Neuronal stem cell (in vitro differentiated cells): ENCODE measurements around the gene CSMD2.

ENCODE experiments used
- DNase-seq: peaks from one replicate; pipeline ENCODE4 v3.0.0-alpha.2; 2013; ENCODE audit warnings: low spot score
- H2AFZ ChIP-seq: one replicate; pipeline ENCODE4 v1.6.1; 2013; ENCODE audit warnings: mild to moderate bottlenecking, low read length, inconsistent platforms
- H2AK5ac ChIP-seq: 2 replicates; pipeline ENCODE4 v1.6.1; 2013; ENCODE audit warnings: low read depth, mild to moderate bottlenecking, inconsistent platforms, low read length, moderate library complexity, mixed read lengths
- H2BK120ac ChIP-seq: 2 replicates; pipeline ENCODE4 v1.6.1; 2013; ENCODE audit warnings: low read depth, mild to moderate bottlenecking, inconsistent platforms, low read length, moderate library complexity, mixed read lengths
- H2BK12ac ChIP-seq: one replicate; pipeline ENCODE4 v1.6.1; 2013; ENCODE audit warnings: low read length, inconsistent platforms
- H2BK15ac ChIP-seq: 2 replicates; pipeline ENCODE4 v1.6.1; 2013; ENCODE audit warnings: mild to moderate bottlenecking, low read length, inconsistent platforms, mixed read lengths
- H2BK5ac ChIP-seq: one replicate; pipeline ENCODE4 v1.6.1; 2013; ENCODE audit warnings: inconsistent platforms, mild to moderate bottlenecking, low read length, moderate library complexity
- H3K14ac ChIP-seq: one replicate; pipeline ENCODE4 v1.6.1; 2013; ENCODE audit warnings: low read length, inconsistent platforms
- H3K18ac ChIP-seq: 2 replicates; pipeline ENCODE4 v1.6.1; 2013; ENCODE audit warnings: low read length, inconsistent platforms
- H3K23ac ChIP-seq: 2 replicates; pipeline ENCODE4 v1.6.1; 2013; ENCODE audit warnings: low read depth, mild to moderate bottlenecking, mixed read lengths, low read length, inconsistent platforms; ENCODE audit not compliant: poor library complexity
- H3K27ac ChIP-seq: replicated peaks from 3 replicates; pipeline ENCODE4 v1.5.1; 2013; ENCODE audit warnings: low read length, inconsistent platforms
- H3K27me3 ChIP-seq, 3 experiments: 2 replicates each; pipeline ENCODE4 v1.6.1; 2013; ENCODE audit warnings: low read length in 3 of 3, mild to moderate bottlenecking in 2 of 3, inconsistent platforms in 1 of 3, low read depth in 1 of 3, mixed read lengths in 1 of 3, moderate library complexity in 1 of 3; ENCODE audit not compliant: control insufficient read depth in 3 of 3, insufficient read depth in 3 of 3
- H3K36me3 ChIP-seq, 2 donors: replicated peaks in 1 of 2; 2 replicates each; pipeline ENCODE4 v1.6.1; 2013; ENCODE audit warnings: low read length in 2 of 2; ENCODE audit not compliant: control insufficient read depth in 2 of 2, insufficient read depth in 2 of 2
- H3K4ac ChIP-seq: 2 replicates; pipeline ENCODE4 v1.6.1; 2013; ENCODE audit warnings: inconsistent platforms, mild to moderate bottlenecking, low read length, moderate library complexity
- H3K4me1 ChIP-seq, 2 donors: 1 replicate in 1 of 2; 2 replicates in 1 of 2; pipeline ENCODE4 v1.6.1; 2013; ENCODE audit warnings: low read length in 2 of 2, low read depth in 1 of 2; ENCODE audit not compliant: control insufficient read depth in 2 of 2, insufficient read depth in 1 of 2
- H3K4me2 ChIP-seq: one replicate; pipeline ENCODE4 v1.6.1; 2013; ENCODE audit warnings: mild to moderate bottlenecking, low read length, inconsistent platforms; ENCODE audit not compliant: insufficient read depth, poor library complexity, severe bottlenecking
- H3K4me3 ChIP-seq, 2 donors: 2 replicates each; pipeline ENCODE4 v1.5.1; 2013; ENCODE audit warnings: low read length in 2 of 2, mild to moderate bottlenecking in 2 of 2, inconsistent platforms in 1 of 2, moderate library complexity in 1 of 2
- H3K79me1 ChIP-seq: one replicate; pipeline ENCODE4 v1.6.1; 2013; ENCODE audit warnings: low read depth, mild to moderate bottlenecking, inconsistent platforms, low read length, moderate library complexity
- H3K9ac ChIP-seq: one replicate; pipeline ENCODE4 v1.6.1; 2013; ENCODE audit warnings: mild to moderate bottlenecking, low read depth, low read length, inconsistent platforms; ENCODE audit not compliant: poor library complexity
- H3K9me3 ChIP-seq, 2 donors: replicated peaks in 1 of 2; 2 replicates each; pipeline versions ENCODE3 to v1.6.1; 2013; ENCODE audit warnings: low read length in 2 of 2, mild to moderate bottlenecking in 2 of 2, inconsistent platforms in 1 of 2, low read depth in 1 of 2, mixed read lengths in 1 of 2, moderate library complexity in 1 of 2; ENCODE audit not compliant: control insufficient read depth in 2 of 2, insufficient read depth in 1 of 2
- H4K8ac ChIP-seq: one replicate; pipeline ENCODE4 v1.6.1; 2013; ENCODE audit warnings: low read depth, mild to moderate bottlenecking, inconsistent platforms, low read length, moderate library complexity
- H4K91ac ChIP-seq: one replicate; pipeline ENCODE4 v1.6.1; 2013; ENCODE audit warnings: low read length, low read depth, mild to moderate bottlenecking, inconsistent platforms; ENCODE audit not compliant: poor library complexity
- WGBS, 2 donors: extraction: QIAGEN DNeasy Blood & Tissue Kit; methylation state at CpG; one replicate each; pipeline ENCODE4 v1.1.7; 2013; ENCODE audit warnings: missing lambda C conversion rate in 2 of 2, mixed read lengths in 1 of 2; ENCODE audit not compliant: insufficient read length in 2 of 2, insufficient replicate concordance in 1 of 2; ENCODE audit errors: extremely low coverage in 2 of 2; 5-methylcytosine and 5-hydroxymethylcytosine counted together

Gene CSMD2

GRCh38 chr1:33488624-33489023, 676.4 kb downstream of the CSMD2 start:
- Histone ChIP-seq H4K8ac (no peak overlapping the region), H3K23ac (no peak overlapping the region), H3K18ac (no peak overlapping the region), H4K91ac (no peak overlapping the region), H3K14ac (no peak overlapping the region), H3K27ac (no peak overlapping the region), H3K79me1 (no peaks in the 10 kb centered on the region), H3K4me1 (no peaks in the 10 kb centered on the region), H2AFZ (no peak overlapping the region), H2BK12ac (no peak overlapping the region), H2BK120ac (no peak overlapping the region), H3K4me2 (no peak overlapping the region), H2AK5ac (no peak overlapping the region), H3K9ac (no peak overlapping the region), H3K27me3 (no peaks in the 10 kb centered on the region), H3K4me3 (no peak overlapping the region), H3K36me3 (peaks cover 33 to 76% of the 10 kb centered on the region in 2 donors), H3K9me3 (peaks cover 11 to 28% of the 10 kb centered on the region in 2 donors), H3K4ac (no peak overlapping the region), H2BK15ac (no peak overlapping the region), H2BK5ac (no peak overlapping the region)
- no peak for DNase-seq
- no CpG with 5 or more reads among the region's 2 CpGs for WGBS, 2 donors

- no peaks in the 10 kb centered on the region for H3K27me3 ChIP-seq
- H3K79me1 ChIP-seq, result no peaks in the 10 kb centered on the region
- H2AK5ac ChIP-seq, result no peak overlapping the region
- H3K4me3 ChIP-seq, result no peak overlapping the region
- peaks cover 0 to 8% of the 10 kb centered on the region in 2 donors for H3K9me3 ChIP-seq
- H2BK15ac ChIP-seq, result no peak overlapping the region
- no peak overlapping the region for H3K18ac ChIP-seq
- H3K23ac ChIP-seq, result no peak overlapping the region
- no peak overlapping the region for H2BK12ac ChIP-seq
- no peak overlapping the region for H2BK5ac ChIP-seq
- H3K9ac ChIP-seq, result no peak overlapping the region
- no peak overlapping the region for H4K91ac ChIP-seq
- no peak overlapping the region for H4K8ac ChIP-seq
- no peak overlapping the region for H3K27ac ChIP-seq
- no peak overlapping the region for H2AFZ ChIP-seq
- H3K4ac ChIP-seq, result no peak overlapping the region
- WGBS, 2 donors, result no CpG with 5 or more reads among the region's 2 CpGs
- H3K4me1 ChIP-seq, result no peaks in the 10 kb centered on the region
- H3K36me3 ChIP-seq, result peaks cover 6 to 66% of the 10 kb centered on the region in 2 donors
- H2BK120ac ChIP-seq, result no peak overlapping the region
- H3K4me2 ChIP-seq, result no peak overlapping the region
- H3K14ac ChIP-seq, result no peak overlapping the region
- DNase-seq, result no peak
Measured at GRCh38 chr1:33482412-33482811, 682.6 kb downstream of the CSMD2 start.

- H3K4me1 ChIP-seq, result peaks cover 0 to 4% of the 10 kb centered on the region in 2 donors
- no peak overlapping the region for H3K9ac ChIP-seq
- no peak overlapping the region for H3K18ac ChIP-seq
- no peak overlapping the region for H3K4me2 ChIP-seq
- H3K36me3 ChIP-seq, result peaks cover 6 to 41% of the 10 kb centered on the region in 2 donors
- H3K27me3 ChIP-seq, result no peaks in the 10 kb centered on the region
- H4K8ac ChIP-seq, result no peak overlapping the region
- H2BK12ac ChIP-seq, result no peak overlapping the region
- no peak overlapping the region for H2BK15ac ChIP-seq
- H3K9me3 ChIP-seq, result no peaks in the 10 kb centered on the region
- no peak overlapping the region for H3K23ac ChIP-seq
- no peak overlapping the region for H3K27ac ChIP-seq
- H2AK5ac ChIP-seq, result no peak overlapping the region
- H2AFZ ChIP-seq, result no peak overlapping the region
- no peak overlapping the region for H3K4me3 ChIP-seq
- H2BK120ac ChIP-seq, result no peak overlapping the region
- H2BK5ac ChIP-seq, result no peak overlapping the region
- no peak overlapping the region for H4K91ac ChIP-seq
- H3K79me1 ChIP-seq, result no peaks in the 10 kb centered on the region
- no peak overlapping the region for H3K4ac ChIP-seq
- no peak for DNase-seq
- WGBS, 2 donors, result no CpG with 5 or more reads among the region's 4 CpGs
- H3K14ac ChIP-seq, result no peak overlapping the region
Measured at GRCh38 chr1:33477451-33477850, 687.6 kb downstream of the CSMD2 start.

DNA sequence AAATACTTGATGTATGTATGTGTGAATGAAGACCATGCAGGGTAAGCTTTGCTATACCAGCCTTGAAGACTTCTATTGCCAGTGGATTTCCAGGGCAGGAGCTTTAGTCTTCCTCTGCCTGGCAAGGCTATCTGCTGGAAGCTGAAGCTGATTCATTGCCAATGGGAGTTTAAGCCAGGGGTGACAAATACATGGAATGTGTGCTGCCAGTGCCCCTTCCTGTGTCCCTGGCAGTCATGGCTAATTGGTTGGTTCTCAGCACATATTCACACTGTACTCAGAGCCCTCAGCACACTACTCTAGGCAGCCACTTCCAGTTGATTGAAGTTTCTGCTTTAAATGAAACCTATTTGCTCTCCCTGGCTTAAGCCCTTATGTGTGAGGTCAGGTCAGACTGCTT, 691.1 kb downstream of the CSMD2 start:
- H3K27me3 ChIP-seq, result no peaks in the 10 kb centered on the region

More for the DNA sequence above, 691.1 kb downstream of the CSMD2 start:
- H3K23ac ChIP-seq, result no peak overlapping the region
- no peaks in the 10 kb centered on the region for H3K79me1 ChIP-seq
- H3K18ac ChIP-seq, result no peak overlapping the region
- H4K8ac ChIP-seq, result no peak overlapping the region
- H2AK5ac ChIP-seq, result no peak overlapping the region
- H3K4me3 ChIP-seq, result no peak overlapping the region
- H3K14ac ChIP-seq, result no peak overlapping the region
- H3K4me1 ChIP-seq, result peaks cover 5 to 21% of the 10 kb centered on the region in 2 donors
- H3K9me3 ChIP-seq, result no peaks in the 10 kb centered on the region
- H2BK12ac ChIP-seq, result no peak overlapping the region
- no peak overlapping the region for H4K91ac ChIP-seq
- H2BK15ac ChIP-seq, result no peak overlapping the region
- no peak overlapping the region for H2BK5ac ChIP-seq
- H3K4me2 ChIP-seq, result no peak overlapping the region
- H3K36me3 ChIP-seq, result peaks cover 0 to 7% of the 10 kb centered on the region in 2 donors
- no peak overlapping the region for H3K9ac ChIP-seq
- DNase-seq, result no peak
- H3K27ac ChIP-seq, result no peak overlapping the region
- H3K4ac ChIP-seq, result no peak overlapping the region
- H2BK120ac ChIP-seq, result no peak overlapping the region
- H2AFZ ChIP-seq, result no peak overlapping the region
